ENCODE results near the gene SPOCK1.

SPOCK1 gene

GRCh38 chr5:137004279-137004678 lies 494.8 kb downstream of the SPOCK1 start:
- Histone ChIP-seq H3K9me3 (no peaks in the 10 kb centered on the region), H3K36me3 (no peaks in the 10 kb centered on the region), H3K27ac (no peak overlapping the region), H3K4me3 (ENCODE audit: low read depth in 1 of 2, low read length in 1 of 2) (no peak overlapping the region), H3K4me1 (ENCODE audit: control insufficient read depth in 1 of 2, insufficient read depth in 1 of 2, low read depth in 1 of 2, low read length in 1 of 2) (no peaks in the 10 kb centered on the region), H3K27me3 (no peaks in the 10 kb centered on the region)
- no peak for TF ChIP-seq CTCF (IDR thresholded peaks at IDR 0.05)

GRCh38 chr5:137001026-137001569 lies 498.0 kb downstream of the SPOCK1 start:
- Histone ChIP-seq H3K27me3 (no peaks in the 10 kb centered on the region), H3K4me1 (ENCODE audit: control insufficient read depth in 1 of 2, insufficient read depth in 1 of 2, low read depth in 1 of 2, low read length in 1 of 2) (no peaks in the 10 kb centered on the region), H3K27ac (no peak overlapping the region), H3K4me3 (ENCODE audit: low read depth in 1 of 2, low read length in 1 of 2) (no peak overlapping the region), H3K36me3 (no peaks in the 10 kb centered on the region), H3K9me3 (no peaks in the 10 kb centered on the region)
- TF ChIP-seq CTCF (IDR thresholded peaks at IDR 0.05), result no peak

GRCh38 chr5:136999787-137000186 lies 499.3 kb downstream of the SPOCK1 start:
- Histone ChIP-seq H3K4me3 (ENCODE audit: low read depth in 1 of 2, low read length in 1 of 2) (no peak overlapping the region), H3K27ac (no peak overlapping the region), H3K27me3 (no peaks in the 10 kb centered on the region), H3K4me1 (ENCODE audit: control insufficient read depth in 1 of 2, insufficient read depth in 1 of 2, low read depth in 1 of 2, low read length in 1 of 2) (no peaks in the 10 kb centered on the region), H3K36me3 (no peaks in the 10 kb centered on the region), H3K9me3 (no peaks in the 10 kb centered on the region)
- TF ChIP-seq CTCF (IDR thresholded peaks at IDR 0.05), result no peak

- no peak overlapping the region for H3K27ac ChIP-seq
These were observed 500.2 kb downstream of the SPOCK1 start for GRCh38 chr5:136998854-136999357.

GRCh38 chr5:136994154-136994553 lies 505.0 kb downstream of the SPOCK1 start:
- Histone ChIP-seq H3K4me3 (ENCODE audit: low read depth in 1 of 2, low read length in 1 of 2) (no peak overlapping the region), H3K27me3 (no peaks in the 10 kb centered on the region), H3K4me1 (ENCODE audit: control insufficient read depth in 1 of 2, insufficient read depth in 1 of 2, low read depth in 1 of 2, low read length in 1 of 2) (no peaks in the 10 kb centered on the region), H3K27ac (no peak overlapping the region), H3K9me3 (no peaks in the 10 kb centered on the region), H3K36me3 (no peaks in the 10 kb centered on the region)
- TF ChIP-seq CTCF (IDR thresholded peaks at IDR 0.05), result no peak

More at GRCh38 chr5:136998854-136999357, 500.2 kb downstream of the SPOCK1 start:
- H3K36me3 ChIP-seq, result no peaks in the 10 kb centered on the region
- no peak overlapping the region for H3K4me3 ChIP-seq (ENCODE audit: low read depth in 1 of 2, low read length in 1 of 2)
- TF ChIP-seq CTCF (IDR thresholded peaks at IDR 0.05), result no peak
- H3K27me3 ChIP-seq, result no peaks in the 10 kb centered on the region
- H3K4me1 ChIP-seq (ENCODE audit: control insufficient read depth in 1 of 2, insufficient read depth in 1 of 2, low read depth in 1 of 2, low read length in 1 of 2), result no peaks in the 10 kb centered on the region
- no peaks in the 10 kb centered on the region for H3K9me3 ChIP-seq
